Esophagus mucosa (tissue), 1 donor: ENCODE measurements around the gene RNF223. TPM values are rescaled to one million over a fixed set of nuclear protein-coding genes. Genes with fewer than 3 reads are reported as not detected.

Experiments used
- ATAC-seq: fragments of 200-7000 bp; cut with Tn5 transposase; one replicate; pipeline ENCODE4 v1.9.1; 2020
- total RNA-seq: library from RNA; stranded (reverse); gene quantifications from one replicate; pipeline ENCODE4 v1.2.4, GENCODE V29; 2023
- donor health status: DM: yes; HTN: yes; CAD: no.

RNF223 gene
- 22.3 TPM for total RNA-seq

DNA sequence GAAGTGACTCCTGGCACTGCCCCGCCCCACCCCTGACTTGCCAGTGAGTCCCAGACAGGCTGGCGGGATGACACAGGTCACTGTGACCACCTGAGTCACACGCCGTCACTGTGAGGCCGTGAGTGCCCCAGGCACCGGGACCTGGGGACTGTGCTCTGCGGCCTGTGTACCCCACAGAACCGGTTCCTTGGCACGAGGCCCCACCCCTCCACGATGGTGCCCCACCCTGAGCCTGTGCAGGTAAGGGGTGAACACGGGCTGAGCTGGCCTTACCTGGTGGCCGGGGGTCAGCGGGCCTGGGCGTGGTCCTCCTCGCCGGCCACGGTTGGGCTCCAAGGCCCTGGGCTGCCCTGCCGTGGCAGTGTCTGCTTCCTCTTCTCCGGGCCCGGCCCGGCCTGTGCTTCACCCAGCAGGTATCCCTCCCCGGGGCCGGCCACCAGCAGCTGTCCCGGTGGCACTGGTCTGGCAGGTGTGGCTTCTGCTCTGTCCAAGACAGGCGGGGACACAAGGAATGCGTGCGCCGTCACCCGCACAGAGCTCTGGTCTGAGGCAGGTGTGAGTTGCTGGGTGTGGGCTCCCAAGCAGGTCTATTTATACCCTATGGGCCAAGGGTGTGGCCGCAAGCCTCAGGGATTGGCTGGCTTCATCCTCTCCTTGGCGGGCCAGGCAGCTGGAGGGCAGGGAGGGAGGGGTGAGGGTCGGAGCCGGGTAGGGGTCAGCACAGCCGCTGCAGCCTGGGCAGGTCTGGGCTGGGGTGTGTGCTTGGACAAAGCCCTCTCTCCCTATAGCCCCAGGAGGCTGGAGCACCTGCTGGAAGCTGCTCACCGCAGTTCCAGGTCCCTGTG, at the start of gene RNF223:
Gene RNF223 (minus strand): TSS at position 564 of the 845 bp plus-strand sequence. CDS start 1,740 bp downstream, outside the sequence.
- ATAC-seq: peak; percentile 72

DNA sequence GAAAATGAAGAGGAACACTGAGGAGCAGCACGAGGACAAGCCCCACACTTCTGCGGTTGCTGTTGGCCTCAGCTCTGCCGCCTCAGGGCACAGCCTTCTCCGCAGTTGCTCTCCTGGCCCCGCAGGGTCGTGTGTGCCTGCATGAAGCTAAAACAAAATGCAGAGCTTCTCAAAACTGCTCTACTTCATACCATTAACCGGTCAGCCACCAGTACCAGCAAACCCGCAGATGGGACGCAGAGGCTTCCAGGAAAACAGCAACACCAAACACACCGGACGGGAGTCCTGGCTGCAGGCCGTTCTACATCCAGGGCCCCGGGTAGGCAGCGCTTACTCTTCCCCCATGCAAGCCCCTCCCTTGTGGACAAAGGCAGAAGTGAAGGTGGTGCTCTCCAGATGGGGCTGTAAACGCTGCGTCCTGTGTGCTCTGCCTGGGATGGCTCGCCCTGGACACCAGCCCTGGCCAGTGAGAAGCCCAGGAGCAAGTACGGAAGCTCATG, 48.9 kb upstream of the RNF223 start:
- no peak for ATAC-seq

DNA sequence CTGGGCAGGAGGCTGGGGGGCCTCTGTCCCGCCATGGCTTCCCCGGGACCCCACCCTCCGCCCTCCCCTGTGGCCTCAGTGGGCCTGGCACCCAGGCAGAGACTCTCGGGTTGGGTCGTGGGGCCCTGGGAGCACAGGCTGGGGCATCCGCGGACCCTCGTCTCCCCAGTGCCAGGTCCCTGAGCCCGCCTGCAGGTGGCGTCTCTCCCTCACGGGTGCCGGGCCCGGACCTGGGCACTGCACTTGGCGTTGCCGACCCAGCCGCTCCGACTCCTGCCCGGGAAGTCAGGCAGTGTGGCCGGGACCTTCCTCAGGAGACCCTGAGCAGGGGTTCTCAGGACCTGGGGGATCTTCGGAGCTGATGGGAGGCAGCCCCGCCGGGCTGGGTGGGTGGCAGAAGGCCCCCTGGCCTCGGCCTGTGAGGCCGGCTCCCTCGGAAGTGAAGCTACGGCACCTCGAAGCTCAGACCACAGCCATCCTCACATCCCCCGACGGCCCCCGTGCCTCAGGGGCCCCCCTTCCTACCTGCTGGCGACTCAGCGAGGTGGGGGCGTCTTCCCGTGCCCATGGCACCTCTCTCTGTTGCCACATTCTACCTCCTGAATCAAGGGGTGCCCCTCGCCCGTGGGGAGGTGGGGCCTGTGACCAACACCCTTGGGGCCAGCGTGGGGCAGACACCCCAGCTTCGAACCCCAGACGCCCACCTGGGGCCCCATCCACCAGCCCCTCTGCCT, 48.1 kb upstream of the RNF223 start:
- peak; percentile 83 for ATAC-seq

DNA sequence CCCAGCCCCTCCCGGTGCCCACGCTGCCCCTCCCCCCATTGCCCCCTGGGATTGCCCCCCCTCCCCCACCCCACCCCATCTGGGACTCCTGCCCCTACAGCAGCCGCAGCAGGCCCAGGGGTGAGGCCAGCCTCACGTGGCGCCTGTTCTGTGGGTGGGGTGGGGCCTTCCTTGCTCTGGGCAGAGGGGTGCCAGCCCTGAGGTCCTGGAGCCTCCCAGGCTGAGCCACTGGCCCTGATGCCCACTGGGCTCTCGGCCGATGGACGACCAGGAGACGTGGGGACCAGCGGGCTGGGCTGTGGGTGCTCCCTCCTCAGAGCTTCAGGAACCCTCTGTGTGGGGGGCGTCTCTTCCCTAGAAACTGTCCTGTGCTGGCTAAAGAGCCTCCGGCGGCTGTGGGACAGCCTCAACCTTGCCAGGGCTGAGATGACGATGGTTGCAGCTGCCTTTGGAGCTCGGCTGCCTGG, 47.5 kb upstream of the RNF223 start:
- ATAC-seq: peak; percentile 5

DNA sequence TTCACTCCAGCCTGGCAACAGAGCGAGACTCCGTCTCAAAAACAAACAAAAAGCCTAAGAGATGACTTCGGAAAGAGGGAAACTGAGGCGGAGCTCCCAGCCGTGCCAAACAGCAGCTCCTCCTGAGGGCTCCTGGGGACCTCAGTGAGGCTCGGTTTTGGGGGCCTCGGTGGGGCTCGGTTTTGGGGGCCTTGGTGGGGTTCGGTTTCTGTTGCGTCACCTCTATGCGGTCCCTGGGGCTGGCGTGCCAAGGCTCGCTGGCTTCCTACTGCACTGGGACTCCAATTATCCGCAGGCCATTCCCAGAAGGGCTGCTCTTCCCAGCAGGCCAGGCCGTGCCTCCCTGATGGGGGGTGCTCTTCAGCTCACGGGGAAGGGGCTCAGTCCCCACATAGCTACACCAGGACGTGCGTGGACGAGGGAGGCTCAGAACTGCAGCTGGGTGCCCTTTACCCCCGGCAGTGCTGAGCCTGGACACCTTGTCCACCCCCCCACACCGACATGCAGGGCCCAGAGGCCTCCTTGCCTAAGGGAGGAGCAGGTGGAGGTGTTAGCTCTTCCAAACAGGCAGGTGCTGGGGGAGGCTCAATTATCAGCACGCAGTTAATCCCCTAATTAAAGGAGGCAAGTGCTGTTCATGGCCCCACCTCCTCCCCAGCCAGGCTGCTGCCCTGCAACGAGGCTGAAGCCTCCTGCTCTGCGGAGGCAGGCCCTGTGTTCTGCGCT, 46.9 kb upstream of the RNF223 start:
- no peak for ATAC-seq

DNA sequence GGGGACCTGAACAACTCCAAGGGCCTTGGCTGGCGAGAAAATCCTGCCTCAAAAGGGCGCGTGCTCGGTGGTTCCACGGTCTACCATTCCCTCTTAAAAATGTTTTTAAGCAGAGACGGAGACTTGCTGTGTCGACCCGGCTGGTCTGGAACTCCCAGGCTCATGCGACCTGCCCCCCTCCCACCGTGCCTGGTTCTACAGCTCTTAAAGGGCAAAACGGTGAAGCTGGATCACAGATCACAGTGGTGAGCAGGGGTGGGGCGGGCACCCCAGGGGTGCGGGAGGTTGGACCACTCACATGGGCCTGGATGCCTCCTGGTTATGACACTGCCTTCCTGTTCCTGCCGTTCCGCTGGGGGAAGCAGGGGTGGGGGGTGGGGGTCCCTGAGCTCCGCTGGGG, 46.0 kb upstream of the RNF223 start:
- no peak for ATAC-seq

DNA sequence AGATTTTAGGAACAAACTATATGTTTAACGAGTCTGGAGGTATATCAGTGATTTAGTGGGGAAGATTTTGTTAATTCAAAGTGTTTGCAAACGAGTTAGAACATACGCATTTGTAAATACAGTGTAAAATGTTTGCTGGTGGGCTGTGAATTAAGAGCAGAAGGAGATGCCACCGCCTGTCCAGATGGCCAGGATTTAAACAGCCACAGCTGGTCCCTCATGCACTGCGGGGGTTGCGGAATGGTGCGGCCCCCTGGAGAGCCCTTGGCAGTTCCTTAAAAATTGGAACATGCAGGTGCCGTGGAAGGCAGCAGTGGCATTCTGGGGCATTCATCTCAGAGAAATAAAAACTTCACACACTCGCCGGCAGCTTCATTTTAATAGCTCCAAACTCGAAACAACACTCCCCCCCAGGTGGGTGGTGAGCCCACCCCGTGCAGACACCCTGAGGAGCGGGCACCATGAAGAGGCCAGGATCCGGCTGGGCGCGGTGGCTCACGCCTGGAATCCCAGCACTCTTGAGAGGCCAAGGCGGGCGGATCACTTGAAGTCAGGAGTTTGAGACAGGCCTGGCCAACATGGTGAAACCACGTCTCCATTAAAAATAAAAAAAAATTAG, 45.3 kb upstream of the RNF223 start:
- no peak for ATAC-seq

DNA sequence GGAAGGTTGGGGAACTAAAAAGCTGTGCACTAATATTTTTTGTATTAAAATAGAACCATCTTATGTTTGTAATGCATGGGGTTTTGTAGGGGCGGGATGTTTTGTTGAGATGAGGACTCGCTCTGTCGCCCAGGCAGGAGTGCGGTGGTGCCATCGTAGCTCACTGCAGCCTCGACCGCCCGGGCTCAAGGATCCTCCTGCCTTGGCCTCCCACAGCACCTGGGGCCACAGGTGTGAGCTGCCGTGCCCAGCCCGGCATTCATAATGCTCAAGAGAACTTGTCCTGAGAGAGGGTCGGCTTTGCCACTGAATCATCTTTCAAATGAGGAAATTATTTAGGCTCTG, 44.7 kb upstream of the RNF223 start:
- no peak for ATAC-seq

DNA sequence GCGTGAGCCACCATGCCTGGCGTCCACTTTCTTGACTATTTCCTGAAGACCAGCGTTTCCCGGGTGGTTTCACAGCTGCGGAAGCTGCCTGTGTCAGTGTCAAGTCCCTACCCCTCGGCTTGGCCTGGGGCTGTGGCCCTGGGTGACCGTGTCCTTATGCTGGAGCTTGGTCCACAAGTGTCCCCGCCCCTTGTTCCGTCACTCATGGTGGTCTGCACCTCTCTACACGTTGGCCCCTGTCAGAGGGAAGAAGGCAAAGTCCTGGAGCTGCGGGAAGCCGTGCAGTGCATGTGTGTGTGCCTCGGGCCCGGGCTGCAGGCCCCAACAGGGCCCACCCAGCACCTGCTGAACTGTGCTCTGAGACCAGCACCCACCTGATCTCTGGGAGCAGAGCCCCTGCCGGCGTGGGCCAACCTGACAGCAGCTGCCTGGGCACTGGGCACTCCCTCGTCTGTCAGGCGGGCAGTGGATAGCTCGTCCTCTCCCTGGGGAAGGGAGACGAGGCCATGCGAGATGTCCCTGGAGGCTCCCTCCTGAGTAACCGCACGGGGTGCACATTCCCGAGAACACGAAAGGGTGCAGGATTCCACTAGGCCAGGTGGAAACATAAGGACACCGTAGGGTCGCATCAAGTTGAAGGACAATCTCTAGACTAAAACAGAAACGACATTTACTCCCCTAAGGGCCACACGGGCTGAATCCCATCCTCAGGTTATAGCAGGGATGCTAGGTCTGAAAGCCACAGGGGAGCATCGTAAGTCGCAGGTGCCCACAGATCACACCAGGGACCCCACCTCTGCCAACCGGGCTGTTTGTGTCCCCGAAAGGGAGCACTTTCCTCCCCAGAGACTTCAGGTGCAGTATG, 44.1 kb upstream of the RNF223 start:
- ATAC-seq: no peak

DNA sequence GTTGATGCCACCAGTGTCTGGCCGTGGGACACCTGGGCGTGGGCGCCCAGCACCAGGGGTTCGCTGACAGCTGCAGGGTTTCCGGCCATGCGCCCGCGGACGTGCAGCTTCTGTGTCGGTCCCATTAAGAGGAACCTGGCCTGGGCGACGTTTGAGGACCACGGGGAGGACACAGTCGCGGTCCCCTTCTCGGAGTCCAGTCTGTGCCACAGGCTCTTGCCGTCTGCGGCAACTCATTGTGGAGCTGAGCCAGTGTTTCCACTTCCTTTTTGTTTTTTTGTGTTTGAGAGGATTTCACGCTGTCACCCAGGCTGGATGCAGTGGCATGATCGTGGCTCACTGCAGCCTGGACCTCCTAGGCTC, 43.3 kb upstream of the RNF223 start:
- no peak for ATAC-seq

DNA sequence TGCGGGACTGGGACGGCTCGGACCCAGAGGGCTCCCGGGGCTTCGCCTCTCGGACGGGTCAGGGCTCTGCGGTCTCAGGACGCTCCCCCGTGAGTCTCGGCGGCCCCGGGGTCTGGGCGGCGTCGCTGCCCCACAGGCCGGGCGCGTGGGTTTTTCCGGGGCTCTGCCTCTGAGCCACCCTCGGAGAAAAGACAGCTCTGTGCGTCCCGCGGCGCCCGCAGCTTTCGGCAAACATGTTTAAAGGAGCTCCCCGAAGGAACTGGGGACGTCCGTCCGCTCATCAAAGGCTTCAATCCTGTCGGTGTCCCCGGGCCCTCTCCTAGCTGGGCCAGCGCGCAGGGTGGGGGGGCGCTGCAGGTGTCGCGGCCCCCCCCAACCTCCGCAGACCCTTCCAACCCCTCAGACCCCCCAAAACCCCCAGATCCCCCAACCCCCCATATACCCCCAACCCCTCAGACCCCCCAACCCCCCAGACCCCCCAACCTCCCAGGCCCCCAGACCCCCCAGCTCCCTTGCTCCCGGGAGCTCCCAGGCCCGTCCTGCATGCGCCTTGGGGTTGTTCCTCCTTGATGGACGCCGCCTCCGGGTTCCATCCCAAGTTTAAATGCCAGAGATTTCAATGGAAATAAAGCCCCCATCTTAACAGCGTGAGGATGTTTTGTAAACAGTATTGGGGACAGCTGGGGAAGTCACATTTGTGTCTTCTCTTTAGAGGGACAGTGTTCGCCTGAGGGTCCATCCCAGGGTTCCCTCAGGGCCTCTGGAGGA, 42.8 kb upstream of the RNF223 start:
- ATAC-seq: peak; percentile 11

DNA sequence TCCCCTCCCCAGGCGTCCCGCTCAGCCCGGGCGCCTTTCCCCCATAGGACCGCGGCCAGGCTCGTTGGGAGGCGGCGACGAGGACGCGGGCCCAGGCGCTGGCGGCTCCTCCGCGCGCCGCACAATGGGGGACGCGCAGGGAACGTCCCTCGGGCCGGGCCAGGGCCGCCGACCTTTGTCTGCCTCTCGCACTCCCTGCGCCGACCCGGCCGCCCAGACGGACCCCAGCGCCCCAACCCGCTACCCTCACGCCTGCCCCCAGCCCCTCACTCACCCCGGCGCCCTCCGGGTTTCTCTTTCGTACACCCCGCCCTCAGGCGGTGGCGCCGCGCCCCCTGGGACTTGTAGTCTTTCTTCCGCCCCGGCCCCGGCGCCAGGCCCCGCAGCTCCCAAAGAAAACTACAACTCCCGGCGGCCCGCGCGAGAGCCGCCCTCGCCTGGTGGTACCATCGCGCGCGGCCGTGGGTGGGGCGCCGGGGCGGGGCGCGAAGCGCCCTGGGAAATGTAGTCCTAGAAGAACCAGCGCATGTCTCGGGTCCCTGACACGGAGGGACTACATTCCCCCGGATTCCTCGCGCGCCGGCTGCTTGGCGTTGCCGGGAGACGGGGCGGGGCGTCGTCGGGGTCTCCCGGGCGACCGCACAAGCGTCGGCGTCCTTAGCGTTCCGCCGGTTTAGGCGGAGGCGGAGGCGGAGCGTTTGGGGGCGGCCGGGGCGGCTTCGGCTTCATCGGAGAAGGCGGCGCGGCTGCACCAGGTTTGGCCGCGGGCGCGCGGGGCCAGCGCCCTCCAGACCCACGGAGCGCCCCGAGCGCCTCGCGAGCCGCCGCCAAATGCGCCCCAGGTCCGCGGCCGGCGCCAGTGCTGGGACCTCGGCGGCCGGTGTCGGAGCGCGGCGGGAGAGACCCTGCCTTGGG, 41.9 kb upstream of the RNF223 start, which contains the start of gene C1orf159:
Gene C1orf159 (minus strand): TSS at position 304 of the 915 bp plus-strand sequence. CDS start 24,546 bp downstream, outside the sequence.
- ATAC-seq: peak; percentile 97

DNA sequence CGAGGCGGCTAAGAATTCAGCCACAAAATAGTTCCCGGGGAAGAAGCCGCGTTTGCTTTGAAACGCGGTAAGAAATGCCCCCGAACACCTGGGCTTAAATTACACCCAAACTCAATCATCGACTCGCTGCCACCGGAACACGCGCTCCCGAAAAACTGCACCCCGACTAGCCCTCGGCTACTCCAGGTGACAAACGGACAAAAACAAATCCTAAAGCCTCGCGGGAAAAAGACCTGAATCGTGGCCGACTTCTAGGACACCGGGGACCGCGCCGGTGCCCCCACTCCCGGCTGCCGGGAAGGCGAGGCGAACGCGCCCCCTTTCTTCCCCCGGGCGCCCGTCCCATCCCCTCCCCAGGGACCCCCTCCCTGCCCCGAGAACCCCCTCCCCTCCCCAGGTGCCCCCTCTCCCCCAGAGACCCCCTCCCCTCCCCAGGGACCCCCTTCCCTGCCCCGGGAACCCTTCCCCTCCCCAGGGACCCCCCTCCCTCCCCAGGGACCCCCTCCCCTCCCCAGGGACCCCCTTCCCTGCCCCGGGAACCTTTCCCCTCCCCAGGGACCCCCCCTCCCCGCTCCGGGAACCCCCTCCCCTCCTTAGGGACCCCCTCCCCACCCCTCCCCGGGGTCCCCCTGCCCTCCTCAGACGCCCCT, 41.2 kb upstream of the RNF223 start:
- no peak for ATAC-seq

DNA sequence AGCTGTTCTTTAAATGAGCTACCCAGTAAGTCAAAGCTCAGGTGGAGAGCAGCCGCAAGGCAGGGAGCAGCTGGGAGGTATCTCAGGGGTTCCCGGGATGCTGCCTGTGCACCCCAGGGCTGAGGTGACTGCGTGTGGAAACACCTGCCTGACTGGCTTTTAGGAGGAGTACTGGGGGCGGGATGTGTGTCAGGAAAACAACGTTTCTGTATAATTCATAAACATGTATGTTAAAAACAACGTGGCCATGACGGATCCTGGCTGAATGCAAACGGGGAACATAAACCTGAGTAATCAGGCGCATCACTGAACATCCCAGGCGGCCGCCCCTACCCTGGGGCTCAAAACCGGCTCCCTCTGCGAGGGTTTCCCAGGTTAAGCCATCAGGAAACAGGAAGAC, 40.3 kb upstream of the RNF223 start:
- ATAC-seq: no peak

DNA sequence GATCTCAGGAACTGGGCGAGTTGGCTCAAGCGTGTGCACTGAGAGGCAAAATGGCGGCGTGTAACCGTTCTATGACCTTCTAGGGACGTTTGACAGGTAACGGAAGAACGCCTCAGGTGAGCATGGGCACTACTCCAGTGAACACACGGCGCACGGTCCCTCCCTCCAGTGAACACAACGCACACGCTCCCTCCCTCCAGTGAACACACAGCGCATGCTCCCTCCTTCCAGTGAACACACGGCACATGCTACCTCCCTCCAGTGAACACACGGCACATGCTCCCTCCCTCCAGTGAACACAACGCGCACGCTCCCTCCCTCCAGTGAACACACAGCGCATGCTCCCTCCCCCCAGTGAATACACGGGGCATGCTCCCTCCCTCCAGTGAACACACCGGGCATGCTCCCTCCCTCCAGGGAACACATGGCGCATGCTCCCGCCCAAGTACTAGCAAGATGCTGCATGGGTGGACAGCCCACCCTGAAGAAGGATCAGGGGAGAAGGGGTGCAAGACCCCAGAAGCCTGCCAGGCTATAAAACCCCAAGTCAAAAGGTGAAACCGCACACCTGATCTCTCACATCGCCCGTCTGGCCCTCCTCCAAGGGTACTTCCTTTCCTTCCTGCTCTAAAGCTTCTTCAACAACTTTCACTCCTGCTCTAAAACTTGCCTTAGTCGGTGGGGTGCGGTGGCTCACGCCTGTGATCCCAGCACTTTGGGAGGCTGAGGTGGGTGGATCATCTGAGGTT, 38.3 kb upstream of the RNF223 start:
- ATAC-seq: no peak

DNA sequence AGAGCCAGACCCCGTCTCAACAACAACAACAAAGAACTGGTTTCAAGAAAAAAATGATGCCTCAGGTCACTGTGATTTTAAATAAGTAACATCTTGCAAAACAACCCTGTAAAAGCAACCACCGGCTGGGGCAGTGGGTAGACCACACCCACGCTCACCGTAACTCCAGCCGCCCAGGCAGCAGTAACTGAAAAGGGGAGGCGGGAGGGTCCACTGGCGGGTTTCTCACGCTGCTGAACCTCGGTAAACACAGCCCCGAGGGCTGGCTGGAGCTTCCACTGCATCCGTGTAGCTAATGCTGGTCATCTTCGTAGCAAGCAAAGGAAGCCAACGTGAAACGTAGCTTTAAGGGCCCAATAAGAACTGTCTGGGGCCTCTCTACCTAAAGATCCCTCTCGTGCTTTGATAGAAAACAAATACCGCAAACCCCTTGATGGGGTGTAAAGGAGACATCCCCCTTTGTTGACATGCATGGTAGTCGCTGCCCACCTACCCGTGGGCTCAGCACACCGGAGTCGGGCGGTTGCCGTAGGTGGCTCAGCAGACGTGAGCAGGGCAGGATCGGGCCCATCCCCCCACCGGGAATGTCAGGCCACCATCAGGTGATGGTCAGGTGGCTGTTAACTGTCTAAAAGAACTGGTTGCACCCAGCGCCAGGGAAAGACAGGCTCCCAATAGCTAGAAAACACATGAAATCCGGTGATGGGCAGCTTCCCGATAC, 37.6 kb upstream of the RNF223 start:
- no peak for ATAC-seq

DNA sequence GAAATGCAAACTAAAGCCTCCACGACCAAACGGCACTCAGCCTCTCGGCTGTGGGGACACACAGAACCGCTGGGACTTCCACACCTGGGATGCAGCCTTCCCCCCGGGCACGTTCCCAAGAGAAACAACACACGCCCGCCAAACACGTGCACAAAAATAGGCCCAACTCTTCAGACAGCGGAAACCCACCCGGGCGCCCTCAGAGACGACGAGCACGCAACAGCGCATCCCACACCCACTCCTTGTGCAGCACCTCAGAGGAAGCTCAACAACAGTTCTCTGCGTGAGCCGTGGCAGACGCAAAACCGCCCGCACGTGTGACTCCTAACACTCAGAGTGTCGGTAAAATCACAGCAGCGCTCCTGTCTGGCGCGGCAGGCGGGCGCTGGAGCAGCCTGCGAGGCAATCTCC, 36.5 kb upstream of the RNF223 start:
- ATAC-seq: no peak

DNA sequence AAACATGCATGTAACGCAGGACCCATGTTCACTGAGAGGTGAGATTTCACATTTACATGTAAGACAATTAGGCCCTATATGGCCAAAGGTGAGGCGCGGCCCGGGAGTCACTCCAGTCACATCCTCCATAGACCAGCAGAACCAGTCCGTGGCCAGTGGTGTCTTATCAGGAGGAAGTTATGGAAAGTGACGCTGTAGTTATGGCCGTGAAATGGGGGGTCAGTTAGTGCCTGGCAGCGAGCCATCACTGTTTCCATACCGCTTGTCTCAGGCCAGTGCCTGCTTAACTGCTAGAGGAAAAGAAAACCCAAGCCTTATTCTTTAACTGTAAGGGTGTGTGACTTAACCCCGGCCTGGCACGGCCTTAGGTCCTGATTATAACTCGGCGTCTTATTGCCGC, 35.6 kb upstream of the RNF223 start:
- ATAC-seq: peak; percentile 65
